ENCODE data around the gene DIP2C. TPM values are rescaled to one million over a fixed set of nuclear protein-coding genes. Genes with fewer than 3 reads are reported as not detected.
"Not testable (repeated sequence)": the region's sequence is repeated elsewhere in the genome, so short reads cannot be mapped to it uniquely, and the experiment has no call there.

DIP2C gene
- total and polyA plus RNA-seq, 2 donors (not counting 1 experiment from before 2014, with no cell fraction given), result 1.3 to 1.9 TPM

DNA sequence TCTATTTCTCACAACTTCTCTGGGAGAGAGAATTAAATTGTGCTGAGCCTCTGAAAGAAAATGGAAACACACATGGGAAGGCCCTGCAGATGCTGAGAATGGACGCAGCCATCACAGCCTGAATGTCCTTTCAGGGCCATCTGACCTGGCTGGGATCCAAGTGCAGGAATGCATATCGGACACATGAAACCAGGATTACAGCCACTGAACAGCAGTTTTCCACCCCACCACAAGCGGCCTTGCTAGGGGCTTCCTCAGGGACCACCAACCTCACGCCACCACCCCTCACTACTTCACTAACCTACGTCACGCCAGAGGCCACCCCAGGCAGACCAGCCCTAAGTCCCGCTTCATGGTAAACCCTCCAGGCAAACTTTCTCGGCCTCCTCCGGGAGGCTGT, 103.3 kb downstream of the DIP2C start:
- Mint-ChIP-seq H3K4me1 (no peaks in the 10 kb centered on the region), H3K27me3 (no peaks in the 10 kb centered on the region), H3K9me3 (ENCODE audit: insufficient read depth) (no peaks in the 10 kb centered on the region), H3K4me3 (no peak overlapping the region), H3K27ac (no peak overlapping the region)
- H3K27ac ChIP-seq (ENCODE audit: low read length in 2 of 2), result no peak overlapping the region
- H4K20me1 ChIP-seq (ENCODE audit: control insufficient read depth, insufficient read depth, low read length, poor library complexity, severe bottlenecking), result no peaks in the 10 kb centered on the region
- H3K79me2 ChIP-seq (ENCODE audit: control insufficient read depth, insufficient read depth, low read length), result no peaks in the 10 kb centered on the region
- POLR2A ChIA-PET, result no interaction called here
- DNase-seq (no peak), ATAC-seq (ENCODE audit: low read depth) (no peak)
- TF ChIP-seq EZH2 (IDR thresholded peaks at IDR 0.05; ENCODE audit: borderline replicate concordance, insufficient read depth, low read depth, low read length, poor library complexity, severe bottlenecking) (no peak), CTCF (IDR thresholded peaks at IDR 0.05) (no peak)
- H3K4me1 ChIP-seq (ENCODE audit: control insufficient read depth in 2 of 2, insufficient read depth in 2 of 2, low read length in 2 of 2), result no peaks in the 10 kb centered on the region
- no peak overlapping the region for H2AFZ ChIP-seq (ENCODE audit: insufficient read depth, low read depth, low read length, poor library complexity, severe bottlenecking)
- no peak overlapping the region for H3K4me3 ChIP-seq (ENCODE audit: control extremely low read depth in 1 of 5, extremely low read depth in 1 of 5, insufficient read depth in 1 of 5, low read depth in 2 of 5, low read length in 4 of 5)
- no peaks in the 10 kb centered on the region for H3K9me3 ChIP-seq (ENCODE audit: control extremely low read depth in 1 of 3, control insufficient read depth in 2 of 3, insufficient read depth in 1 of 3, low read length in 2 of 3)
- WGBS (ENCODE audit: insufficient coverage), result 94% methylated on average over 8 of the region's 9 CpGs
- H3K36me3 ChIP-seq (replicated peaks in 1 of 2; ENCODE audit: control extremely low read depth in 1 of 2, control insufficient read depth in 1 of 2, extremely low read depth in 1 of 2, insufficient read depth in 2 of 2, low read length in 1 of 2), result no peaks in the 10 kb centered on the region
- intact Hi-C loops (cut with micrococcal nuclease), result no loop called here
- no peak overlapping the region for H3K4me2 ChIP-seq (replicated peaks; ENCODE audit: low read depth, low read length, poor library complexity, severe bottlenecking)
- peaks cover 0 to 3% (median 0%) of the 10 kb centered on the region in 4 experiments for H3K27me3 ChIP-seq (replicated peaks in 1 of 4; ENCODE audit: control extremely low read depth in 1 of 4, control insufficient read depth in 3 of 4, insufficient read depth in 4 of 4, low read length in 3 of 4)
- H3K9ac ChIP-seq (ENCODE audit: low read length), result no peak overlapping the region
- CTCF ChIA-PET, result no interaction called here

- Histone ChIP-seq H3K9ac (ENCODE audit: low read length) (no peak overlapping the region), H3K27ac (ENCODE audit: low read length in 2 of 2) (no peak overlapping the region), H3K4me2 (replicated peaks; ENCODE audit: low read depth, low read length, poor library complexity, severe bottlenecking) (no peak overlapping the region), H3K79me2 (ENCODE audit: control insufficient read depth, insufficient read depth, low read length) (no peaks in the 10 kb centered on the region), H3K4me1 (ENCODE audit: control insufficient read depth in 2 of 2, insufficient read depth in 2 of 2, low read length in 2 of 2) (no peaks in the 10 kb centered on the region), H4K20me1 (ENCODE audit: control insufficient read depth, insufficient read depth, low read length, poor library complexity, severe bottlenecking) (no peaks in the 10 kb centered on the region), H3K4me3 (ENCODE audit: control extremely low read depth in 1 of 5, extremely low read depth in 1 of 5, insufficient read depth in 1 of 5, low read depth in 2 of 5, low read length in 4 of 5) (no peak overlapping the region), H3K27me3 (replicated peaks in 1 of 4; ENCODE audit: control extremely low read depth in 1 of 4, control insufficient read depth in 3 of 4, insufficient read depth in 4 of 4, low read length in 3 of 4) (peaks cover 0 to 3% (median 0%) of the 10 kb centered on the region in 4 experiments), H2AFZ (ENCODE audit: insufficient read depth, low read depth, low read length, poor library complexity, severe bottlenecking) (no peak overlapping the region), H3K9me3 (ENCODE audit: control extremely low read depth in 1 of 3, control insufficient read depth in 2 of 3, insufficient read depth in 1 of 3, low read length in 2 of 3) (no peaks in the 10 kb centered on the region), H3K36me3 (replicated peaks in 1 of 2; ENCODE audit: control extremely low read depth in 1 of 2, control insufficient read depth in 1 of 2, extremely low read depth in 1 of 2, insufficient read depth in 2 of 2, low read length in 1 of 2) (no peaks in the 10 kb centered on the region)
- DNase-seq (no peak), ATAC-seq (ENCODE audit: low read depth) (no peak)
- intact Hi-C loops (cut with micrococcal nuclease), result no loop called here
- ChIA-PET CTCF (no interaction called here), POLR2A (no interaction called here)
- TF ChIP-seq CTCF (IDR thresholded peaks at IDR 0.05), result no peak
- no peak for TF ChIP-seq EZH2 (IDR thresholded peaks at IDR 0.05; ENCODE audit: borderline replicate concordance, insufficient read depth, low read depth, low read length, poor library complexity, severe bottlenecking)
- no peaks in the 10 kb centered on the region for H3K9me3 Mint-ChIP-seq (ENCODE audit: insufficient read depth)
- no peaks in the 10 kb centered on the region for H3K4me1 Mint-ChIP-seq
- no peak overlapping the region for H3K4me3 Mint-ChIP-seq
- no peak overlapping the region for H3K27ac Mint-ChIP-seq
- no peaks in the 10 kb centered on the region for H3K27me3 Mint-ChIP-seq
- 73% methylated on average over 4 of the region's 7 CpGs for WGBS (ENCODE audit: insufficient coverage)
Observed at GRCh38 chr10:585502-585901, 104.0 kb downstream of the DIP2C start.

DNA sequence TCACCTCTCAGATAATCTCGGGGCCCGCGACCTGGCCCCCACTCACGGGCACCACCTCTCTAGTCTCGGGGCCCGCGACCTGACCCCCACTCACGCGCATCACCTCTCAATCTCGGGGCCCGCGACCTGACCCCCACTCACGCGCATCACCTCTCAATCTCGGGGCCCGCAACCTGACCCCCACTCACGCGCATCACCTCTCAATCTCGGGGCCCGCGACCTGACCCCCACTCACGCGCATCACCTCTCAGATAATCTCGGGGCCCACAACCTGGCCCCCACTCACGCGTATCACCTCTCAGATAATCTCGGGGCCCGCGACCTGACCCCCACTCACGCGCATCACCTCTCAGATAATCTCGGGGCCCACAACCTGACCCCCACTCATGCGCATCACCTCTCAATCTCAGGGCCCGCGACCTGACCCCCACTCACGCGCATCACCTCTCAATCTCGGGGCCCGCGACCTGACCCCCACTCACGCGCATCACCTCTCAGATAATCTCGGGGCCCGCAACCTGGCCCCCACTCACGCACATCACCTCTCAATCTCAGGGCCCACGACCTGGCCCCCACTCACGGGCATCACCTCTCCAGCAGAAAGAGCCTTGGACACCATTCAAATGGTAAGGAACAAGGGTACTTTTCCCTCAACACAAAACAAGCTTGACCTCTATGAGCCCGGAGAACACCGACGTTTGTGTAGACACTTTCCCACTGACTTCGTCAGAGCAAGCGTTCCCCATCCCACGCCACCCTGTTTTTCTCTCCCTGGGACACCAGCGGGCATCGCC, 104.8 kb downstream of the DIP2C start:
- H3K9me3 ChIP-seq (ENCODE audit: control extremely low read depth in 1 of 3, control insufficient read depth in 2 of 3, insufficient read depth in 1 of 3, low read length in 2 of 3); DNase-seq; CTCF ChIA-PET; H3K27ac Mint-ChIP-seq; H3K4me3 Mint-ChIP-seq; H3K9ac ChIP-seq (ENCODE audit: low read length); H3K9me3 Mint-ChIP-seq (ENCODE audit: insufficient read depth); H3K27ac ChIP-seq (ENCODE audit: low read length in 2 of 2); H3K4me3 ChIP-seq (ENCODE audit: control extremely low read depth in 1 of 5, extremely low read depth in 1 of 5, insufficient read depth in 1 of 5, low read depth in 2 of 5, low read length in 4 of 5); POLR2A ChIA-PET; H3K4me1 ChIP-seq (ENCODE audit: control insufficient read depth in 2 of 2, insufficient read depth in 2 of 2, low read length in 2 of 2); intact Hi-C loops (cut with micrococcal nuclease); H3K27me3 ChIP-seq (replicated peaks in 1 of 4; ENCODE audit: control extremely low read depth in 1 of 4, control insufficient read depth in 3 of 4, insufficient read depth in 4 of 4, low read length in 3 of 4); ATAC-seq (ENCODE audit: low read depth); H3K4me1 Mint-ChIP-seq; H3K36me3 ChIP-seq (replicated peaks in 1 of 2; ENCODE audit: control extremely low read depth in 1 of 2, control insufficient read depth in 1 of 2, extremely low read depth in 1 of 2, insufficient read depth in 2 of 2, low read length in 1 of 2); H3K4me2 ChIP-seq (replicated peaks; ENCODE audit: low read depth, low read length, poor library complexity, severe bottlenecking); H3K79me2 ChIP-seq (ENCODE audit: control insufficient read depth, insufficient read depth, low read length); H2AFZ ChIP-seq (ENCODE audit: insufficient read depth, low read depth, low read length, poor library complexity, severe bottlenecking); H4K20me1 ChIP-seq (ENCODE audit: control insufficient read depth, insufficient read depth, low read length, poor library complexity, severe bottlenecking); H3K27me3 Mint-ChIP-seq: not testable (repeated sequence)
- WGBS (ENCODE audit: insufficient coverage), result 97% methylated on average over 21 of the region's 55 CpGs
